NCI-H128 (cell line): ENCODE measurements around the gene SSUH2.

ENCODE experiments used
- DNase-seq: peaks from one replicate; lab custom pipeline; 2025; ENCODE audit not compliant: unreplicated experiment; lab: John Stamatoyannopoulos, UW

The SSUH2 gene

GRCh38 chr3:8619548-8619947, 25.1 kb downstream of the SSUH2 start:
- no peak for DNase-seq

GRCh38 chr3:8618950-8619349, 25.6 kb downstream of the SSUH2 start:
- no peak for DNase-seq

GRCh38 chr3:8617921-8618320, 26.7 kb downstream of the SSUH2 start:
- DNase-seq: no peak

GRCh38 chr3:8610951-8611350, 33.6 kb downstream of the SSUH2 start:
- DNase-seq: no peak

- no peak for DNase-seq
Measured at GRCh38 chr3:8608791-8609467, 35.7 kb downstream of the SSUH2 start.

GRCh38 chr3:8608041-8608790, 36.4 kb downstream of the SSUH2 start:
- DNase-seq: no peak

- no peak for DNase-seq
Measured at GRCh38 chr3:8607234-8608040, 37.2 kb downstream of the SSUH2 start.

- DNase-seq: no peak
Measured at GRCh38 chr3:8606701-8607231, 37.8 kb downstream of the SSUH2 start.

- no peak for DNase-seq
Measured at GRCh38 chr3:8604988-8605387, 39.6 kb downstream of the SSUH2 start.

- DNase-seq: no peak
Measured at GRCh38 chr3:8604006-8604405, 40.6 kb downstream of the SSUH2 start.

- no peak for DNase-seq
Measured at GRCh38 chr3:8603115-8603710, 41.4 kb downstream of the SSUH2 start.

- no peak for DNase-seq
Measured at GRCh38 chr3:8600457-8600856, 44.1 kb downstream of the SSUH2 start.

GRCh38 chr3:8599146-8599545, 45.5 kb downstream of the SSUH2 start:
- no peak for DNase-seq

- no peak for DNase-seq
Measured at GRCh38 chr3:8597219-8597853, 47.3 kb downstream of the SSUH2 start.

- no peak for DNase-seq
Measured at GRCh38 chr3:8596321-8597218, 48.0 kb downstream of the SSUH2 start.

- DNase-seq: no peak
Measured at GRCh38 chr3:8595695-8596115, 48.9 kb downstream of the SSUH2 start.

- DNase-seq: no peak
Measured at GRCh38 chr3:8595252-8595651, 49.3 kb downstream of the SSUH2 start.

GRCh38 chr3:8593021-8593827, 51.4 kb downstream of the SSUH2 start:
- DNase-seq: no peak
